GM19467 (cell line): ENCODE results near the gene SNX9.

ENCODE experiments used
- ATAC-seq: cut with Tn5 transposase; IDR thresholded peaks from one replicate; pipeline ENCODE4 v1.9.1; 2021; ENCODE audit warnings: mild to moderate bottlenecking, moderate library complexity; ENCODE audit not compliant: unreplicated experiment

SNX9 gene

GRCh38 chr6:157800420-157801237, 22.4 kb upstream of the SNX9 start:
- ATAC-seq, result peak; percentile 94

- no peak for ATAC-seq
Observed at GRCh38 chr6:157804448-157805327, 18.4 kb upstream of the SNX9 start.

GRCh38 chr6:157806131-157806855, 16.8 kb upstream of the SNX9 start:
- ATAC-seq, result no peak

- no peak for ATAC-seq
Observed at GRCh38 chr6:157806856-157807215, 16.2 kb upstream of the SNX9 start.

GRCh38 chr6:157808405-157808950, 14.6 kb upstream of the SNX9 start:
- ATAC-seq, result no peak

GRCh38 chr6:157809613-157810012, 13.4 kb upstream of the SNX9 start:
- no peak for ATAC-seq

- ATAC-seq, result no peak
Observed at GRCh38 chr6:157811137-157811475, 11.9 kb upstream of the SNX9 start.

GRCh38 chr6:157811476-157812173, 11.4 kb upstream of the SNX9 start:
- ATAC-seq, result no peak

GRCh38 chr6:157812425-157813171, 10.4 kb upstream of the SNX9 start:
- ATAC-seq, result no peak

- no peak for ATAC-seq
Observed at GRCh38 chr6:157813191-157813590, 9.9 kb upstream of the SNX9 start.

- ATAC-seq, result no peak
Observed at GRCh38 chr6:157813750-157814455, 9.1 kb upstream of the SNX9 start.

- ATAC-seq, result peak; percentile 54
Observed at GRCh38 chr6:157814883-157815282, 8.2 kb upstream of the SNX9 start.

GRCh38 chr6:157821342-157822033, 1.6 kb upstream of the SNX9 start:
- ATAC-seq, result no peak

- peak; percentile 20 for ATAC-seq
Observed at GRCh38 chr6:157822245-157823000, 623 bp upstream of the SNX9 start.

GRCh38 chr6:157823528-157824370, 703 bp downstream of the SNX9 start:
- ATAC-seq, result peak; percentile 37

- ATAC-seq, result no peak
Observed at GRCh38 chr6:157825243-157825904, 2.3 kb downstream of the SNX9 start.
